H9 (cell line): ENCODE data around the gene RAB3IL1. TPM values are rescaled to one million over a fixed set of nuclear protein-coding genes. Genes with fewer than 3 reads are reported as not detected.
A peak's percentile ranks its signal among the peaks of the same experiment; 100 is the strongest.

Experiments used
- DNase-seq: peaks from one replicate; pipeline ENCODE4 v3.0.0-alpha.2; 2017
- H2AFZ ChIP-seq: one replicate; pipeline ENCODE4 v1.6.1; 2013; ENCODE audit warnings: mild to moderate bottlenecking, low read length, control low read depth, moderate library complexity
- H2AK5ac ChIP-seq: 2 replicates; pipeline ENCODE4 v1.6.1; 2013; ENCODE audit warnings: low read length, control low read depth, mixed read lengths; ENCODE audit not compliant: insufficient read length
- H2BK120ac ChIP-seq: one replicate; pipeline ENCODE4 v1.6.1; 2013; ENCODE audit warnings: low read depth, mild to moderate bottlenecking, low read length, control low read depth, inconsistent platforms; ENCODE audit not compliant: poor library complexity, severe bottlenecking
- H2BK12ac ChIP-seq: 2 replicates; pipeline ENCODE4 v1.6.1; 2013; ENCODE audit warnings: low read length, control low read depth, mixed read lengths, low read depth; ENCODE audit not compliant: insufficient read length
- H2BK15ac ChIP-seq: 2 replicates; pipeline ENCODE4 v1.6.1; 2013; ENCODE audit warnings: low read depth, low read length, control low read depth
- H2BK20ac ChIP-seq: one replicate; pipeline ENCODE4 v1.6.1; 2013; ENCODE audit warnings: low read depth, mild to moderate bottlenecking, low read length, control low read depth, inconsistent platforms; ENCODE audit not compliant: poor library complexity, severe bottlenecking
- H2BK5ac ChIP-seq: 2 replicates; pipeline ENCODE4 v1.6.1; 2013; ENCODE audit warnings: low read length, control low read depth, mixed read lengths; ENCODE audit not compliant: insufficient read length
- H3K14ac ChIP-seq: 2 replicates; pipeline ENCODE4 v1.6.1; 2013; ENCODE audit warnings: low read length, control low read depth; ENCODE audit not compliant: insufficient read depth
- H3K18ac ChIP-seq: 2 replicates; pipeline ENCODE4 v1.6.1; 2013; ENCODE audit warnings: low read depth, mild to moderate bottlenecking, mixed read lengths, low read length, control low read depth; ENCODE audit not compliant: insufficient read length
- H3K23ac ChIP-seq: 2 replicates; pipeline ENCODE4 v1.6.1; 2013; ENCODE audit warnings: low read length, control low read depth, mixed read lengths, low read depth; ENCODE audit not compliant: insufficient read length
- H3K23me2 ChIP-seq: 2 replicates; pipeline ENCODE4 v1.6.1; 2013; ENCODE audit warnings: low read depth, mild to moderate bottlenecking, mixed read lengths, low read length, control low read depth; ENCODE audit not compliant: insufficient read length, poor library complexity, severe bottlenecking
- H3K27ac ChIP-seq: 2 replicates; pipeline ENCODE4 v1.5.1; 2013; ENCODE audit warnings: low read length, control low read depth, mixed read lengths, low read depth; ENCODE audit not compliant: insufficient read length
- H3K27me3 ChIP-seq: 2 replicates; pipeline ENCODE4 v1.6.1; 2013; ENCODE audit warnings: low read length, control low read depth, inconsistent platforms; ENCODE audit not compliant: insufficient read depth
- H3K4ac ChIP-seq: 2 replicates; pipeline ENCODE4 v1.6.1; 2013; ENCODE audit warnings: low read depth, mild to moderate bottlenecking, control low read depth, inconsistent platforms, low read length, moderate library complexity
- H3K4me1 ChIP-seq: 2 replicates; pipeline ENCODE4 v1.6.1; 2013; ENCODE audit warnings: low read length, control low read depth, inconsistent platforms; ENCODE audit not compliant: insufficient read depth
- H3K4me2 ChIP-seq: 2 replicates; pipeline ENCODE4 v1.6.1; 2013; ENCODE audit warnings: low read length, control low read depth, mixed read lengths; ENCODE audit not compliant: insufficient read length, insufficient read depth
- H3K56ac ChIP-seq: 2 replicates; pipeline ENCODE4 v1.6.1; 2013; ENCODE audit warnings: low read depth, mild to moderate bottlenecking, mixed read lengths, low read length, control low read depth; ENCODE audit not compliant: insufficient read length
- H3K79me1 ChIP-seq: 2 replicates; pipeline ENCODE4 v1.6.1; 2013; ENCODE audit warnings: low read depth, mild to moderate bottlenecking, moderate library complexity, low read length, control low read depth, inconsistent platforms; ENCODE audit not compliant: insufficient read depth, poor library complexity, severe bottlenecking
- H3K79me2 ChIP-seq: 2 replicates; pipeline ENCODE4 v1.6.1; 2013; ENCODE audit warnings: low read length, control low read depth, inconsistent platforms; ENCODE audit not compliant: insufficient read depth
- H3K9ac ChIP-seq: 2 replicates; pipeline ENCODE4 v1.6.1; 2013; ENCODE audit warnings: low read length, control low read depth, mixed read lengths; ENCODE audit not compliant: insufficient read length; ENCODE audit errors: extremely low read depth
- H3K9me3 ChIP-seq: one replicate; pipeline ENCODE4 v1.6.1; 2013; ENCODE audit warnings: low read depth, low read length, inconsistent platforms; ENCODE audit not compliant: control insufficient read depth
- H3T11ph ChIP-seq: one replicate; pipeline ENCODE4 v1.6.1; 2013; ENCODE audit warnings: mild to moderate bottlenecking, low read length, control low read depth, inconsistent platforms
- H4K20me1 ChIP-seq: one replicate; pipeline ENCODE4 v1.6.1; 2013; ENCODE audit not compliant: control insufficient read depth, insufficient read length, insufficient read depth
- H4K5ac ChIP-seq: 2 replicates; pipeline ENCODE4 v1.6.1; 2013; ENCODE audit warnings: low read depth, mild to moderate bottlenecking, mixed read lengths, low read length, control low read depth; ENCODE audit not compliant: insufficient read length
- H4K8ac ChIP-seq: replicated peaks from 2 replicates; pipeline ENCODE4 v1.6.1; 2013; ENCODE audit warnings: low read length, control low read depth, mixed read lengths, low read depth; ENCODE audit not compliant: insufficient read length
- H4K91ac ChIP-seq: 2 replicates; pipeline ENCODE4 v1.6.1; 2013; ENCODE audit warnings: low read depth, mild to moderate bottlenecking, moderate library complexity, mixed read lengths, low read length, control low read depth; ENCODE audit not compliant: insufficient read length
- H3K27ac Mint-ChIP-seq, 3 experiments: 2 replicates in 2 of 3; 3 replicates in 1 of 3; pipeline ENCODE4 v1.8.0; 2020 to 2021; ENCODE audit warnings: mixed read lengths in 3 of 3, mild to moderate bottlenecking in 1 of 3, moderate library complexity in 1 of 3
- H3K27me3 Mint-ChIP-seq: 2 replicates; pipeline ENCODE4 v1.8.0; 2021; ENCODE audit warnings: low read depth, mild to moderate bottlenecking, moderate library complexity, mixed read lengths
- H3K36me3 Mint-ChIP-seq, 3 experiments: 2 replicates in 2 of 3; 3 replicates in 1 of 3; pipeline ENCODE4 v1.8.0; 2020 to 2021; ENCODE audit warnings: low read depth in 3 of 3, mixed read lengths in 3 of 3; ENCODE audit not compliant: insufficient read depth in 1 of 3
- H3K4me1 Mint-ChIP-seq, 2 experiments: 2 replicates each; pipeline ENCODE4 v1.8.0; 2020; ENCODE audit warnings: mixed read lengths in 2 of 2
- H3K4me3 Mint-ChIP-seq, 2 experiments: 2 replicates in 1 of 2; 3 replicates in 1 of 2; pipeline ENCODE4 v1.8.0; 2020 to 2021; ENCODE audit warnings: mild to moderate bottlenecking in 2 of 2, mixed read lengths in 2 of 2, moderate library complexity in 1 of 2
- H3K9me3 Mint-ChIP-seq, 2 experiments: 2 replicates in 1 of 2; 3 replicates in 1 of 2; pipeline ENCODE4 v1.8.0; 2020; ENCODE audit warnings: mild to moderate bottlenecking in 2 of 2, mixed read lengths in 2 of 2, moderate library complexity in 1 of 2
- CTCF ChIP-seq: fragments of 200-600 bp; sonication (generic); conservative IDR thresholded peaks from 3 replicates; pipeline ENCODE4 v1.8.0; 2021; ENCODE audit warnings: antibody characterized with exemption, mild to moderate bottlenecking
- WGBS: extraction: QIAGEN DNeasy Blood & Tissue Kit; methylation state at CpG from one replicate; pipeline ENCODE4 v1.1.7; 2013; ENCODE audit warnings: missing lambda C conversion rate, low lambda C conversion rate, mixed read lengths; ENCODE audit not compliant: insufficient read length; ENCODE audit errors: extremely low coverage; 5-methylcytosine and 5-hydroxymethylcytosine counted together
- total RNA-seq: library from RNA; stranded (reverse); gene quantifications from 2 replicates; pipeline ENCODE4 v1.2.1, GENCODE V29; 2021

RAB3IL1 gene
- total RNA-seq, 1 experiment from 2014 or later = 2.4 TPM

GRCh38 chr11:61864814-61865775, 52.3 kb downstream of the RAB3IL1 start:
- Histone ChIP-seq H2BK12ac (no peak overlapping the region), H4K8ac (no peak overlapping the region), H3K4me1 (no peaks in the 10 kb centered on the region), H3K27ac (no peak overlapping the region), H2BK20ac (no peak overlapping the region), H2BK15ac (no peak overlapping the region), H3K23ac (no peak overlapping the region), H2BK5ac (no peak overlapping the region), H2BK120ac (no peak overlapping the region), H3K4me2 (no peak overlapping the region), H2AFZ (no peak overlapping the region), H4K20me1 (no peaks in the 10 kb centered on the region), H4K5ac (no peak overlapping the region), H3K27me3 (no peaks in the 10 kb centered on the region), H3K4ac (no peak overlapping the region), H3K9me3 (no peaks in the 10 kb centered on the region), H4K91ac (no peak overlapping the region), H3K79me2 (no peaks in the 10 kb centered on the region), H3K14ac (no peak overlapping the region), H3K56ac (no peak overlapping the region), H2AK5ac (no peak overlapping the region), H3K79me1 (no peaks in the 10 kb centered on the region), H3K18ac (no peak overlapping the region), H3T11ph (no peak overlapping the region), H3K9ac (no peak overlapping the region), H3K23me2 (no peaks in the 10 kb centered on the region)
- no CpG with 5 or more reads among the region's 20 CpGs for WGBS
- H3K9me3 Mint-ChIP-seq = no peaks in the 10 kb centered on the region
- peak overlapping the region in 2 of 3 experiments; percentile 18 to 76; a peak in 2 of 7 replicates for H3K27ac Mint-ChIP-seq
- no peak for DNase-seq
- peaks cover 36 to 52% (median 50%) of the 10 kb centered on the region in 3 experiments for H3K36me3 Mint-ChIP-seq
- no peak overlapping the region for H3K4me3 Mint-ChIP-seq
- H3K27me3 Mint-ChIP-seq = peaks cover 5% of the 10 kb centered on the region; the same call in 1 of the 2 replicates
- no peak for TF ChIP-seq CTCF
- peaks cover 6 to 11% of the 10 kb centered on the region in 2 experiments for H3K4me1 Mint-ChIP-seq
